Right atrium auricular region (tissue), 2 donors: ENCODE measurements around the gene PAX3. TPM values are rescaled to one million over a fixed set of nuclear protein-coding genes. Genes with fewer than 3 reads are reported as not detected.

ENCODE experiments used
- DNase-seq: peaks from one replicate; pipeline ENCODE4 v3.0.0-alpha.2; 2019; ENCODE audit warnings: low spot score
- H3K27ac ChIP-seq, 2 donors: fragments of 200-600 bp; sonication (generic); 1 replicate in 1 of 2; 2 replicates in 1 of 2; pipeline ENCODE4 v1.5.1; 2016 to 2019
- H3K27me3 ChIP-seq, 2 donors: fragments of 200-600 bp; sonication (generic); one replicate each; pipeline versions ENCODE4 v1.5.1 to v1.6.0; 2017 to 2019
- H3K36me3 ChIP-seq: fragments of 200-600 bp; sonication (generic); one replicate; pipeline ENCODE4 v1.5.1; 2016
- H3K4me1 ChIP-seq, 2 donors: fragments of 200-600 bp; sonication (generic); one replicate each; pipeline versions ENCODE4 v1.5.1 to v1.6.0; 2017 to 2019
- H3K4me3 ChIP-seq, 2 donors: fragments of 200-600 bp; sonication (generic); 1 replicate in 1 of 2; 2 replicates in 1 of 2; pipeline ENCODE4 v1.5.1; 2017 to 2019; ENCODE audit warnings: mild to moderate bottlenecking in 1 of 2, moderate library complexity in 1 of 2
- H3K9me3 ChIP-seq, 2 donors: fragments of 200-600 bp; sonication (generic); one replicate each; pipeline ENCODE4 v1.5.1; 2019
- CTCF ChIP-seq, 2 donors: fragments of 200-600 bp; sonication (generic); IDR thresholded peaks; one replicate each; pipeline ENCODE4 v1.5.1; 2019; ENCODE audit warnings: antibody characterized with exemption in 2 of 2
- total RNA-seq, 2 donors: library from RNA; depleted of rRNA; stranded (reverse); fragments of >200 nt; gene quantifications; one replicate each; pipeline ENCODE4 v1.1.0, GENCODE V29; 2016

Gene PAX3
- total RNA-seq, 2 donors from 2014 or later, result 0.24 to 1.7 TPM

GRCh38 chr2:222302178-222303018 lies 3.6 kb upstream of the PAX3 start:
- Histone ChIP-seq H3K4me1 (peaks cover 0 to 50% of the 10 kb centered on the region in 2 donors), H3K27me3 (peaks cover 71 to 79% of the 10 kb centered on the region in 2 donors)

GRCh38 chr2:222301796-222302118 lies 3.0 kb upstream of the PAX3 start:
- TF ChIP-seq CTCF (IDR thresholded peaks at IDR 0.05), result no peak
- Histone ChIP-seq H3K27ac (no peak overlapping the region), H3K36me3 (no peaks in the 10 kb centered on the region), H3K27me3 (peaks cover 75 to 79% of the 10 kb centered on the region in 2 donors), H3K4me1 (peaks cover 0 to 46% of the 10 kb centered on the region in 2 donors), H3K4me3 (no peak overlapping the region), H3K9me3 (no peaks in the 10 kb centered on the region)
- no peak for DNase-seq

More at GRCh38 chr2:222302178-222303018, 3.6 kb upstream of the PAX3 start:
- no peaks in the 10 kb centered on the region for H3K36me3 ChIP-seq
- H3K27ac ChIP-seq, result no peak overlapping the region
- H3K4me3 ChIP-seq, result no peak overlapping the region
- DNase-seq, result peak; percentile 51
- no peak for TF ChIP-seq CTCF (IDR thresholded peaks at IDR 0.05)
- no peaks in the 10 kb centered on the region for H3K9me3 ChIP-seq

- Histone ChIP-seq H3K4me3 (no peak overlapping the region), H3K9me3 (no peaks in the 10 kb centered on the region), H3K36me3 (no peaks in the 10 kb centered on the region), H3K27ac (no peak overlapping the region), H3K4me1 (peaks cover 0 to 45% of the 10 kb centered on the region in 2 donors), H3K27me3 (peaks cover 77 to 79% of the 10 kb centered on the region in 2 donors)
- no peak for DNase-seq
- no peak for TF ChIP-seq CTCF (IDR thresholded peaks at IDR 0.05)
These were observed 2.4 kb upstream of the PAX3 start for GRCh38 chr2:222301053-222301795.

- Histone ChIP-seq H3K4me1 (peaks cover 0 to 45% of the 10 kb centered on the region in 2 donors), H3K9me3 (no peaks in the 10 kb centered on the region), H3K36me3 (no peaks in the 10 kb centered on the region), H3K4me3 (no peak overlapping the region), H3K27ac (no peak overlapping the region), H3K27me3 (peaks cover 77 to 80% of the 10 kb centered on the region in 2 donors)
- no peak for TF ChIP-seq CTCF (IDR thresholded peaks at IDR 0.05)
- no peak for DNase-seq
These were observed 1.9 kb upstream of the PAX3 start for GRCh38 chr2:222300726-222301052.

GRCh38 chr2:222299906-222300725 lies 1.3 kb upstream of the PAX3 start:
- Histone ChIP-seq H3K4me1 (peaks cover 0 to 45% of the 10 kb centered on the region in 2 donors), H3K27ac (no peak overlapping the region), H3K27me3 (peaks cover 79 to 85% of the 10 kb centered on the region in 2 donors), H3K4me3 (no peak overlapping the region), H3K9me3 (no peaks in the 10 kb centered on the region), H3K36me3 (no peaks in the 10 kb centered on the region)
- no peak for DNase-seq
- no peak for TF ChIP-seq CTCF (IDR thresholded peaks at IDR 0.05)
